NOMO-1 (cell line): ENCODE measurements around the gene DDC.
"Not testable (repeated sequence)": the region's sequence is repeated elsewhere in the genome, so short reads cannot be mapped to it uniquely, and the experiment has no call there.

Experiments
- DNase-seq, 2 experiments: peaks; one replicate each; lab custom pipeline; 2025; ENCODE audit not compliant: unreplicated experiment in 2 of 2; lab: John Stamatoyannopoulos, UW

DDC gene

DNA sequence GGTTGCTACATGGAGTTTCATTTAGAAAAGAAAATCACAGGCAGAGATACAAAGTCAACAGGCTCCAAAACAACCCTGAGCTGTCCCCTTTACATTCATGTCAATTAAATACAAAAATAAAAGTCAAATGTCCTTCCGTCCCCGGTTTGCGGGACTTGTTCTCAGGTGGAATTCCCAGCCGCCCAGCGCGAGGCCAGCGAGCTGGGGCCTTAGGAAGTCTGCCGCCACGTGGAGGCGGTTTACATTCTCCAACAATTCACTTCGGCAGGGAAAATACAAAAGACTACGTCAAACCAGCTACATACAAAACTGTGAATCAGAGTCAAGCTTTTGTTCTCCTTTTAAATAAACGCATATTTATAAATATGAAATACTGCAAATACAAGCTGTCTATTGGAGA is 25.3 kb upstream of the DDC start:
- DNase-seq = no peak

DNA sequence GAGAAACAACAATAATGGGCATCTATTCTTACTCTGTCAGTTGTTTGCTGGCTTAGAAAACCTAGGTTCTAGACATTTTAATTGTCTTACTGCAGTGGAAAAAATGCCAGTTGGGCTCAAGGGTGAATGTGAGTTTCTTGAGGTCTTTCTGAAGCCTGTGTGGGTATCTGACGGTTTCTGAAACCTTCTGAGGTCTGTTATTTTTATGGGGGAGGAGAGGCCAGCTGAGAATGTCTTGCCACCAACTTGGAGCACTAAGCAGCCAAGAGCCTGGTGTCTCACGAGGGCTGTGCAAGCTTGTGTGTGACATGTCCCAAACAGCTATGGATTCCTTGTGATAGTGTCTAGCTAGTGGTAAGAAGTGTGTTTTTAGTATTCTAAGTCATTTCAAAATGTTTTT is 24.2 kb upstream of the DDC start:
- no peak for DNase-seq

DNA sequence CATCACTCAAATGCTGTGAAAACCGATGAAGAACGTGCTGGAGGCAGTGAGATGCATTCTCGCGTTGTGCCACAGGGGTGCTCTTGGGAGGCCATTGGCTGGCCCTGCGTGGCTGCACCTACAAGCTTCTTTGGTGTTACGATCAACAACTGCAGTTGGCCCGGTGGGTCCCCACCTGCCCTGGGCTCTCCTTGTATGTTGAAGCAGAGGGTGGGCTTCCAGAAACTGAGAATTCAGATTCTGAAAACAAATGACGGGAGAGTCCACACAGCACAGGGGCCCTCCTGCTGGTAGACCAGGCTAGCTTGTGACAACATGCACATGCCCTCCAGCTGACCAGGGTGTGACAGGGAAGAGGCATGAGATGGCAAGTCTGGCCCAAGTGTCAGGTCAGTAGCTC is 23.7 kb upstream of the DDC start:
- no peak for DNase-seq

DNA sequence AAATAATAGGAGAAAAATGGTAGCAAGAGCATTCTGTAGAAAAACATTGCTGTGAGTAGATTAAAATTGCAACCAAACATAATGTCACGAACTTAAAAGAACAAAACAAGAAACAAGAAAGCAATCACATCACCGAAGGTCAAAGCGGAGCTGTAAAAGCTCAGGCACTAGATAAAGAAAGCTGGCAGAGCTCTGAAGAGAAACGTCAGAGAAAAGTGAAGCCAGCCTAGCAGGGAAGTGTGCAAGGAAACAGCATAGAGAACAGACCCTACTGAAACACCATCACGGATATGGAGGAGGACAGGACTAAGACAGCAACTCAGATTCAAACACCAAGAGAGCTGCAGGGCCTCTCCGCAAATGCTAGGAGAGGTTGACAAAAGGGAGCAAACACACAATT is 22.5 kb upstream of the DDC start:
- DNase-seq = no peak

DNA sequence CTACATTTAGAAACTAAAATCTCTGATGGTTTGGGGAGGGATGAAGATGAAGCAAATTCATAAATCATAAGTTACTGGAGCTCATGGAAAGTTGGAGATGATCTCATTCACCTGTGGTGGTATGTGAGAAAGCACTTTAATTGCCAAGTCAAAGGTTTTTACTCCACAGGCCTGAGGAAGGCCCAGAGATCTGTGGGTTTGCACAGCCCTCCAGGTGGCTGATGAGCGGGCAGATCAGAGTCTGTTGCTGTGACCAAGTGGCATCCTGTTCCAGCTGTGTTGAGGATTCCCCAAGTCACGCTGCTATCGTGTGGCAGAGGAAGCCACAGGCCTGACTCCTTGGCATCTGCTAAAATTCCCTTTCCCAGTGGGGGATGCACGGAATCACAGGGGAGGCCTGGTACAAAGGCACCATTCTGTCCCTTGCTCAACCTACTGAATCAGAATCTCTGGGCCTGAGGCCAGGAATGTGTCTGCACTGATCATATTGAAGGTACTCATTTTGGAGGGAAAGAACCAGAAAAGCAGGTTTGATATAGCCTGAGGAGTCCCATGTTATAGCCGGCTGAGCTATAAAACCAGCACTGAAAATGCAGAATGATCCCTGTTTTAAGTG is 19.7 kb upstream of the DDC start:
- no peak for DNase-seq

DNA sequence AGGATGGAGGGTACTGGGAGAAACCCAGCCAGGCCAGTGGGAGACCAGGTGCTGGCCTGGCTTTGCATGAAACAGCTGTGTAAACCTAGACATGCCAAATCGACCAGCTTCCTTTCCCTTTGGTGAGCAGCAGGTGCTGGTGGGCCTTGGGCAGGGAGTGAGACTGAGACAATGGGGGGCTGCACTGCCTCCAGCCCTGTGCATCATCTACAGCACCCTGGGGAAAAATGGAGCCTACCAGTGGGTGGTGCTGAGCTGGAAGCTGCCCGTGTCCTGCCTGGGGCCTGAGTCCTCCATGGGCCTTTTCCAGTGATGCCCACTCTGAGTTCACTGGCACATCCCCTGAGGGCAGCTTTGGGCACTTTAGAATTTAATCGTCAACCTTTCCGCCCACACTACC is 19.2 kb upstream of the DDC start:
- no peak for DNase-seq

DNA sequence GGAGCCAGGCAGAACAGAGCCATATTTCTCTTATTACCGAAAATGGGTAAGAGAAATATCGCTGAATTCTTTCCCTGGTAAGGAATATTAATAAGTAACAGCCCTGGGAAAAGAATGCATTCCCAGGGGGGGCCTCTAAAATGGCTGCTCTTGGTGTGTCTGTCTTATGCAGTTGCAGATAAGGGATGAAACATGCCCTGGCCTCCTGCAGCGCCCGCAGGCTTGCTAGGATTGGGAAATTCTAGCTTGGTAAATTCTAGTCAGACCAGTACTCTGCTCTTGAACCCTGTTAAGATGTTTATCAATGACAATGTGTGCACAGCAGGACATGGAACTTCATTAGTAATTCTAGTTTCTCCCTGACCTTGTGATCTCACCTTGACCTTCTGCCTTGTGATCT is 18.1 kb upstream of the DDC start:
- not testable (repeated sequence) for DNase-seq

DNA sequence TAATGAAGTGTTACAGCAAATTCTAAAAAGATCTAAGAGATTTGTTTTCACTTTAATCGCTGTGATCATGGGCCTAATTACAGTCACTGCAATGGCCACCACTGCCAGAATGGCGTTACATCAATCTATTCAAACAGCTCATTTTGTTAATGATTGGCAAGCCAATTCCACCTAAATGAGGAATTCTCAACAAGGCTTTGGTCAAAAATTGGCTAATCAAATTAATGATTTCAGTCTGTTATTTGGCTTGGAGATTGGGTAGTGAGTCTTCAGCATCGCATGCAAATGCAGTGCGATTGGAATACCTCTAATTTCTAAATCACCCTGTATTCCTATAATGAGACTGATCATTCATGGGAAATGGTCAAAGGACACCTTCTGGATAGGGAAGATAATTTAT is 17.1 kb upstream of the DDC start:
- DNase-seq = not testable (repeated sequence)

DNA sequence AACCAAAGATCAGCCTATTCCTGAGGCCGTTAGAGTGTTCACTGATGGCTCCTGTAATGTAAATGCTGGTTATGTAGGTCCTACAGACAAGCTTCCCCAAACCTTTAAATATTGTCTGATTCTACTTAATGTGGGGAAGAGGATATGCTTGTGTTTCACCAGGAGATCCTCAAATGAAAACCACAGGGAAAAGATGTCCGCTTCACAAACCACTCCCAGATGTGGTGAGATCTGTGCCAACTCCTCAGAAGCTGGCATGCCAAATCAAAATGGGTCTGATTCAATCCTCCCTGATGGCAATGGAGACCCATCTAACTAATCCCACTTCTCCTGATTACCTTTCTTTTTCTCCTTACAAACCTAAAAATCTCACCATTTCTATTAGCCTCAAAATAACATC is 15.5 kb upstream of the DDC start:
- DNase-seq = not testable (repeated sequence)

DNA sequence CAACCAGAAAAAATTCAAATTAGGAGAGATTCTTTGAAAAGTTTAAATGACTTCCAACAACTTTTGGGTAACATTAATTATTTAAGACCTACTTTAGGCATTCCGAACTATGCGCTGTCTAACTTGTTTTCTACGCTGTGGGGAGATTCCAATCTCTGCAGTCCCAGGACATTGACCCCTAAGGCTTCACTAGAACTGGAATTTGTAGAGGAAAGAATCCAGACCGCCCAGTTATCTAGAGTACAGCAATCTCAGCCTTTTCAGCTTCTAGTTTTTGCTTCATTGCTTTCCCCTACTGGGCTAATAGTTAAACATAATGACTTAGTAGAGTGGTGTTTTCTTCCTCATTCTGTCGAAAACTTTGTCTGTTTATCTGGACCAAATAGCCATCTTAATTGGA is 14.9 kb upstream of the DDC start:
- DNase-seq = no peak

DNA sequence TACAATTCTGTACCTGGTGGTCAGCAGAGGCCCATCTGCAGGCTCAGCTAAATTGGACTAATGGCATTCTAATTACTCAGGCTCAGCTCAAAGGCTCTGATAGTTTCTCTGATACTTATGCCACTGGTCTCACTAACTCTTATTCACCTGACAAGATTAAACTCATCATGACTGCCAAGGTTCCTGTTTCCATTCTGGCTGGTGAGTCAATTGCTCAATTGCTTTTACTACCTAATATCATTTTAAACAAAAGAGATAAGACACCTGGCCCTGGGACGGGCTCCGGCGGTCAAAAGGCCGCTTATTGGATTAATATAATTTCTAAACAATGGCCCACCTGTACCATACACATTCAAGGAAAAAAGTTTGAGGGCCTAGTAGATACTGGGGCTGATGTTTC is 12.9 kb upstream of the DDC start:
- not testable (repeated sequence) for DNase-seq

DNA sequence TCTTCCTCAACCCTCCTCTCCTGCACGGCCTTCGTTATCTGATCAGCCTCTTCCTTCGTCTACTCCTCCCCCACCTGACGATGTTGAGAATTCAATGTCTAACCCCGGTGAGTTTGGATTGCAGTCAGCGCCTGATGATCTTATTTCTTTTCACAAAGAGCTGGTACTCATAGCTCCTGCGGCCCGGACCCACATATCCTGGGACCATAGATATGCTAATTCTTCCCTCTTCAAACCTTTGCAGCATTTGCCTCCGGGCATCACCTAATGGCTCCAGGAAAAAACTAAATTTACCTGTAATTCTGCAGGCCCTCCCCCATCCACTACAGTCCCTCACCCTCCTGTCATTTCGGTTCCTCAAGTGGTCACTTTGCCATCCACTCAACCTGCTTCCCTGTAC is 12.4 kb upstream of the DDC start:
- no peak for DNase-seq

DNA sequence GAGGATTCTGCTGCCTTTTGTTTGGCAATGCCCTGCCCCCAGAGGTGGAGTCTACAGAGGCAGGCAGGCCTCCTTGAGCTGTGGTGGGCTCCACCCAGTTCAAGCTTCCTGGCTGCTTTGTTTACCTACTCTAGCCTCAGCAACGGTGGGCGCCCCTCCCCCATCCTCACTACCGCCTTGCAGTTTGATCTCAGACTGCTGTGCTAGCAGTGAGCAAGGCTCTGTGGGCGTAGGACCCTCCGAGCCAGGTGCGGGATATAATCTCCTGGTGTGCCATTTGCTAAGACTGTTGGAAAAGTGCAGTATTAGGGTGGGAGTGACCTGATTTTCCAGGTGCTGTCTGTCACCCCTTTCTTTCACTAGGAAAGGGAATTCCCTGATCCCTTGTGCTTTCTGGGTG is 11.2 kb upstream of the DDC start:
- not testable (repeated sequence) for DNase-seq

DNA sequence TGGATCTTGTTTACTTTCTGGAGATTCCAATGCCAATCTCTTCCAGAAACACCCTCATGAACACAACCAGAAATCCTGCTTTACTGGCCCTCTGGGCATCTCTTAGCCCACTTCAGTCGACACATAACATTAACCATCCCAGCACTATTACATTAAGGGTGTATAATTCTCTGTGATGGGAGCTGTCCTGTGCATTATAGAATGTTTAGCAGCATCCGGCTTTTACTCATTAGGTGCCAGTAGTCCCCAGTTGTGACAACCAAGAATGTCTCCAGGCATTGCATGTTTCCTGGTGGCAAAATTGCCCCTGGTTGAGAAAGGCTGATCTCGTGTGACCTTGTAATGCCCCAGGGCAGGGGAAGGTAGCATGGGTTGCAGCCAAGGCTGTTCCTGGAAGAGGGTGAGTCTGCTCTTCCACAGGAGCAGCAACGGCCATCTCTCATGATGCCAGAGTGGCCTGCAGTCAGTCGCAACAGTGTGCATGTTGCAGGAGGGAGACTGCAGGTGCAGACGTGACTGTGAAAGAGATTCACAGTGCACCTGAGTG is 2.6 kb upstream of the DDC start:
- no peak for DNase-seq

DNA sequence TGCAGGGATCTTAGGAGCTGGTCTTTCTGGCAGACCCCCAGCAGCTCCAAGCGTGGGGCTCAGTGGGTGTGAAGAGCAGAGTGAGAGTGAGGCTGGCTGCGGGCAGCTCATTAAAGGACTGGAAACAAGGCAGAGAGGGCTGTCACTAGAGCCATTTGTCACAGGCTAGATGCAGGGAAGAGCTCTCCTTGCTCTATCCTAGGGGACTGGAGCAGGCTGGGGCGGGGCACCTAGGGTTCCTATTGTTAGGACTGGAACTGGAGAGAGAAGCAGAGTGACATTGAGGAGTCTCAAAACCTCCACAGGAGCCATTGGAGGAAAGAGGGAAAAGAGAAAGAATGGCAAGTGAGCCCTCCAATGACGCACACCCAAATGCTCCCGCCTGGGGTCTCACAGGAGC is 772 bp upstream of the DDC start:
- no peak for DNase-seq

DNA sequence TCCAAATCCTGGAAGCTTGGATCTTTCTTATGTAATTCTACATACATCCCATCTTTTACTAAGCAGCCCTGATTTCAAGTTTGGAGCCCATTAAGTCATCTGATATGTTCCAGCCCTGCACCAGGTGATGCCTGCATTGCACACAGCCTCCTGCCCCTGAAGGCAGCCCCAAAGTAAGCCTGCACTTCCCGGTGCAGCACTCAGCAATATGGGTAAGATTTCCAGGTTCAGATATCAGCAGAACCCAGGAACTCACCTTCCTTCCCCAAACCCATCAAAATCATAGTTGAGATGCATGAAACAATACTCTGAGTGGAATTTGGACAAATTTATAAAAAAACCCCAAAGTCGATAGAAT is 333 bp upstream of the DDC start:
- DNase-seq = no peak

DNA sequence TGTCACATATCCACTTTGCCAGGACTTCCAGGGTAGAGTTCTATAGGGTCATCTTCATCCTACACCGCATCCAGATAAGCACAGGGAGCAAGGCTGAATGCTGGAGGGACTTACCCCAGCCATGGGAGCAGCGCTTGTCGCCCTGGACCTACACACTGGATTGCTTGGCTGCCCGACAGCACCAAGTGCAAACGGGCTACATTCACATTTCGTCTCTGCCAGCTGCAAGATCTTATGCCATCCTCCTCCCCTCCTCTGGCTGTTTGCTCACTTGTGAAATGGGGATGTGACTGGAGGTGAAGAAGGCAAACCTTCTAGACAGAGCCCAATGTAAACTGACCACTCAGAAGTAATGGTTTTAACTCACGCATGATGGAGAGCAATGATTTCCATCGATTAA is 1.0 kb downstream of the DDC start:
- no peak for DNase-seq

DNA sequence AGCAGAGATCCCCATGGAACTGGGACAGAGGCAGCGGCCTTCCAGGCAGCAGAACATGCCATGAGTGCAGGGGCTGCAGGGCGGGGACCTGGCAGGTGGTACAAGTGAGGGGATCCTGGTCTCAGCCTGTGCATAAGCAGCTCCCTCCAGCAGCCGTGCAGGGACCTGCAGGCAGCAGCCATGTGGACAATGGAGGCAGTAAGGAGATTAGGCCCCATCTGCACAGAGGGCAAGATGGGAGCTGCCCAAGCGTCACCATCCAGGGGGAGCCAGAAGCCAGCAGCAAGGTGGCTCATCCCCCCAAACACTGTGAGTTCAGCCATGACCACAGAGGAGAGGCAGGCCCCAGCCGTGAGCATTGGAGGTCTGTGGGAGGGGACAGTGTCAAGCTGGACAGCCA is 3.1 kb downstream of the DDC start:
- no peak for DNase-seq

DNA sequence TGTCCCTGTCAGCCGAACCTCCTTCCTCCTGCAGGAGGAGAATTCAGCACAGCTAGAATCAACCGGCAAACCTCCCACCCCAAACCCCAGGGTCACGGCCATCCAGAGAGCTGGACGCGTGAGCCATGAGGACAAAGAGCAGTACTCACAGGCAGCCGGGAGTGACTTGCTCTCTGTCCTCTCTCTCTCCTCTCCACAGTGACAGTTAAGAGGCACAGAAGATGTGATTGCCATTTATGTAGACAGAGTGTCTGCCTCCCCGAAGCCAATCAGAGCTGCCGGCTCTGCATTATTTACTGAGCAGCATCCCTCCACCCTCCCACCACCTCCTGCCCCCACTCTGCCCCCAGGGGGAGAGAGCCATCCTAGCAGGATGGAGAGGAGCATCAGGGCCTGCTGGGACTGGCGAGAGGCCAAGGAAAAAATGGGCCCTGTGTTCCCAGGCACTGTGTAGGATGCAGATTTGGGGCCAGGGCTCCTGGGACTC is 4.3 kb downstream of the DDC start:
- DNase-seq = no peak

DNA sequence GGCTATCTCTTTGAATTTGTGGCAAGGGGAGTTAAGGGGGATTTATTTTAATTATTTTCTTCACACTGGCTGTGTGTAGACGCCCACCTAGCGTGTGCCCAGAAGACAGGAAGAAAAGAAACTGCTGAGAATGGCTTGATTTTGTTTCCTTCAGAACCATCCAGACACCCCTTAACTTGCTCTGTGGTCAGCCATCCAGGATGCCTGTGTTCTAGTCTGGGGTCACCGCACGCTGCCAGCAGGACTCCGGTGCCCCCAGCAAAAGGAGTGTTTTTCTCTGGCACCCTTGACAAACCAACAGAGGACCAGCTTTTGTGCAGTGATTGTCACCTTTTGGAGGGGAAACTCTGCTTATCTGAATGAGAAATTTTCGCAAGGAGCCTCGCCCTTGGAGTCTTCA is 5.3 kb downstream of the DDC start:
- no peak for DNase-seq

DNA sequence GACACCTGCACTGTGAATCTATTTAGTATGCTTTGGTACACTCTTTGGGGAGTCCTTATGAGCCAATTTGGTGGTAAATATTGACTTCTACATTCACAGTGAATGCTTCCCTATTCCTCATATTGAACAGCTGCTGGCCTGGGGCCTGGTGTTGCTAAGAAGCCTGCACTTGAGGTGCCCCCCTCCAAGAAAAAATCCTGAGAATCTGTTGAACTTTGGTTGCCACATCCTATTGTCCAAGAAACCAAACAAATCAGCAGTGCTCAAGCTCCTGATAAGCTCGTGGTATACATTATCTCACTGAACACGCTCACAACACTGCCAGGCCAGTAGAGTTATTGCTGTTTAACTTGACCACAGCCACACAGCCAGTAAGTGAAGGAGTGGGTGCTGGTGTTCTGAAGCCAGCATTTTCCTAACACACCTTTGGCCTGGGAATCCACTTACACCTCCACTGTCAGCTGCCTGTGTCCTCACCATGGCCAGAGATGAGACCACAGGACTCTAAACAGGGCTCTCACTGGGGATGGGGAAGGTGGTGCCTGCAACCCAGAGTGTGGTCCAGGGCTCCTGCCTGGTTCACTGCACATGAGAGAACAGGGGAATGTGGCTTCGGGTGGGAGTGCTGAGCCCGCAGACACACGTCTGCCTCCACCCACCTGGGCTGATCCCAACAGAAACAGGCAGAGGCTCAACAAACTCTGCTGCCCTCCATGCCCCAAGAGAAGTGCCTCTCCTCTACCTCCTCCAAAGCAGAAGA is 6.7 kb downstream of the DDC start:
- DNase-seq = no peak

DNA sequence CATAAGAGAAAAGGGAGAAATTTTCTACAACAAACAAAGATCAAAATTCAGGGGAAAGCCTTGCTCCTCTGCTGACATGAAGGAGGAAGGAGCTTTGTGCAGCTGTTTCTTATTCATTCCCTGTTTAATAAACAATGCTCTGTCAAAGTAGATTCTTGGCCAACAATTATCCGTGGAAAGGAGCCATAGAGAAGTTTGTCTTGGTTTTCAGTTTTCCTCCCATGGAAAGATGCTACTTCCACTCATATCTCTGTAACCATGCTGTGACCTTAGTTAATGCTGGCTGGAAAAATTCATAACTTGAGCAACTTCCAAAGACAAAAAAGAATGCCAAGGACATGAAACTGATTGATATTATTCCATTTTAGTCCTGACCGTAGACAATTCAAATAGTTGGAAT is 8.1 kb downstream of the DDC start:
- no peak for DNase-seq
